Measurements from ENCODE around the gene ATP23. TPM values are rescaled to one million over a fixed set of nuclear protein-coding genes. Genes with fewer than 3 reads are reported as not detected.

The ATP23 gene
- total RNA-seq, 1 experiment from 2014 or later: 4.7 TPM

DNA sequence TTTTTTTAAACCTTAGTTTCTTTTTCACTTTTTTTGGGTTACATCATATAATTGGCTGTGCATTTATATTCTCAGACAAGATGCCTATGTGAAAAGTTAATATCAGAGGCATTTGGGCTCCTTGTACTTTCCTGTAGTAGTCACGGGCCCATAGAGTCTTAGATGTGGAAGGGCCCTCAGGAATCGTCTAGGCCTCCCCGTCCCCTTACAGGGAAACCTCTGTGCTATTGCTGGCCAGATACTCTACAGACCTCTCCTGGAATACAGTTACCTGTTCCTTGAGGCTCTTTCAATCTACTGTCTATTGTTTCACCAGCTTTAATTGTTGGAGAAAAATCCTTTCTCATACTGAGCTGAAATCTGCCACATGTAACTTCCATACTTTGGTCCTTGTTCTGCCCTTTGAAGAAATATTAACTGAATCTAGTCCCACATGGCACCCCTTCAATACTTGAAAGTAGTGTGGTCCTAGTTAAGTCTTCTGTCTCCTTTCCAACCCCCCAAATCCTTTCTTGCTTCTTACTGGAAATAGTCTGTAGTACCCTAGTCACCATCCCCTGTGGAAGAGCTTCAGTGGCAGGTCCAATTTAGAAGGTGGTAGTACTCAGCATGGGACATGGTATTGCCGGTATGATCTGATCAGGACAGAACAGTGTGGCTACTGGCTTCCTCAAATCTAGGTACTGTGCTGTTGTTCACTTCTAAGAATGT, 3.1 kb downstream of the ATP23 start:
- Histone ChIP-seq H3K79me2 (ENCODE audit: insufficient read depth, low read length) (no peaks in the 10 kb centered on the region; the same call in 1 of the 2 replicates), H3K4me2 (ENCODE audit: insufficient read depth, insufficient read length, low read length) (no peak overlapping the region), H2BK20ac (ENCODE audit: low read depth, low read length, poor library complexity, severe bottlenecking) (no peak overlapping the region), H3T11ph (ENCODE audit: low read length) (no peak overlapping the region), H2BK15ac (ENCODE audit: low read depth, low read length) (no peak overlapping the region), H3K27ac (ENCODE audit: insufficient read length, low read depth, low read length) (no peak overlapping the region), H3K27me3 (ENCODE audit: insufficient read depth, low read length) (no peaks in the 10 kb centered on the region), H2AK5ac (ENCODE audit: insufficient read length, low read length) (no peak overlapping the region), H3K4ac (ENCODE audit: low read depth, low read length) (no peak overlapping the region), H3K23me2 (ENCODE audit: insufficient read length, low read depth, low read length, poor library complexity, severe bottlenecking) (peaks cover 14% of the 10 kb centered on the region), H3K4me1 (ENCODE audit: insufficient read depth, low read length) (no peaks in the 10 kb centered on the region; the same call in 1 of the 2 replicates), H4K8ac (replicated peaks; ENCODE audit: insufficient read length, low read depth, low read length) (no peak overlapping the region), H4K20me1 (ENCODE audit: control insufficient read depth, insufficient read depth, insufficient read length) (no peaks in the 10 kb centered on the region), H4K5ac (ENCODE audit: insufficient read length, low read depth, low read length) (no peak overlapping the region), H4K91ac (ENCODE audit: insufficient read length, low read depth, low read length) (no peak overlapping the region), H2BK120ac (ENCODE audit: low read depth, low read length, poor library complexity, severe bottlenecking) (no peak overlapping the region), H3K23ac (ENCODE audit: insufficient read length, low read depth, low read length) (no peak overlapping the region), H2BK12ac (ENCODE audit: insufficient read length, low read depth, low read length) (no peak overlapping the region), H3K18ac (ENCODE audit: insufficient read length, low read depth, low read length) (no peak overlapping the region), H3K9me3 (ENCODE audit: control insufficient read depth, low read depth, low read length) (no peaks in the 10 kb centered on the region), H3K9ac (ENCODE audit: extremely low read depth, insufficient read length, low read length) (no peak overlapping the region), H3K79me1 (ENCODE audit: insufficient read depth, low read depth, low read length, poor library complexity, severe bottlenecking) (no peaks in the 10 kb centered on the region), H2AFZ (ENCODE audit: low read length) (no peak overlapping the region), H3K56ac (ENCODE audit: insufficient read length, low read depth, low read length) (no peak overlapping the region), H2BK5ac (ENCODE audit: insufficient read length, low read length) (no peak overlapping the region), H3K14ac (ENCODE audit: insufficient read depth, low read length) (no peak overlapping the region)
- Mint-ChIP-seq H3K27ac (no peak overlapping the region), H3K4me1 (peaks cover 13 to 14% of the 10 kb centered on the region in 2 experiments), H3K27me3 (ENCODE audit: low read depth) (peaks cover 5% of the 10 kb centered on the region), H3K9me3 (no peaks in the 10 kb centered on the region), H3K36me3 (ENCODE audit: insufficient read depth in 1 of 3, low read depth in 3 of 3) (no peaks in the 10 kb centered on the region; a peak in 2 of 7 replicates), H3K4me3 (no peak overlapping the region)
- WGBS (ENCODE audit: extremely low coverage, insufficient read length, low lambda C conversion rate): no CpG with 5 or more reads among the region's 4 CpGs
- DNase-seq: no peak
- TF ChIP-seq, protein P1, sequence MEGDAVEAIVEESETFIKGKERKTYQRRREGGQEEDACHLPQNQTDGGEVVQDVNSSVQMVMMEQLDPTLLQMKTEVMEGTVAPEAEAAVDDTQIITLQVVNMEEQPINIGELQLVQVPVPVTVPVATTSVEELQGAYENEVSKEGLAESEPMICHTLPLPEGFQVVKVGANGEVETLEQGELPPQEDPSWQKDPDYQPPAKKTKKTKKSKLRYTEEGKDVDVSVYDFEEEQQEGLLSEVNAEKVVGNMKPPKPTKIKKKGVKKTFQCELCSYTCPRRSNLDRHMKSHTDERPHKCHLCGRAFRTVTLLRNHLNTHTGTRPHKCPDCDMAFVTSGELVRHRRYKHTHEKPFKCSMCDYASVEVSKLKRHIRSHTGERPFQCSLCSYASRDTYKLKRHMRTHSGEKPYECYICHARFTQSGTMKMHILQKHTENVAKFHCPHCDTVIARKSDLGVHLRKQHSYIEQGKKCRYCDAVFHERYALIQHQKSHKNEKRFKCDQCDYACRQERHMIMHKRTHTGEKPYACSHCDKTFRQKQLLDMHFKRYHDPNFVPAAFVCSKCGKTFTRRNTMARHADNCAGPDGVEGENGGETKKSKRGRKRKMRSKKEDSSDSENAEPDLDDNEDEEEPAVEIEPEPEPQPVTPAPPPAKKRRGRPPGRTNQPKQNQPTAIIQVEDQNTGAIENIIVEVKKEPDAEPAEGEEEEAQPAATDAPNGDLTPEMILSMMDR (conservative IDR thresholded peaks at IDR 0.05): no peak
